ENCODE data around the gene OTC. TPM values are rescaled to one million over a fixed set of nuclear protein-coding genes. Genes with fewer than 3 reads are reported as not detected.
A peak's percentile ranks its signal among the peaks of the same experiment; 100 is the strongest.

Gene OTC
- total RNA-seq (under 1 TPM; 0.22 to 0.30 TPM), polyA plus RNA-seq (ENCODE audit: insufficient read length in 2 of 2) (under 1 TPM; 0.21 to 0.27 TPM)
- long read RNA-seq, donor 1 = 0 reads
- long read RNA-seq, donor 2 = 0 reads
- long read RNA-seq, donor 3 = 0 reads
- long read RNA-seq, donor 4 = 0 reads

DNA sequence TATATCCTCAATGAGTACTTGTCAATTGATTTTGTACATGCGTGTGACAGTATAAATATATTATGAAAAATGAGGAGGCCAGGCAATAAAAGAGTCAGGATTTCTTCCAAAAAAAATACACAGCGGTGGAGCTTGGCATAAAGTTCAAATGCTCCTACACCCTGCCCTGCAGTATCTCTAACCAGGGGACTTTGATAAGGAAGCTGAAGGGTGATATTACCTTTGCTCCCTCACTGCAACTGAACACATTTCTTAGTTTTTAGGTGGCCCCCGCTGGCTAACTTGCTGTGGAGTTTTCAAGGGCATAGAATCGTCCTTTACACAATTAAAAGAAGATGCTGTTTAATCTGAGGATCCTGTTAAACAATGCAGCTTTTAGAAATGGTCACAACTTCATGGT lies at the start of gene OTC:
Gene OTC (plus strand): TSS at position 243 of the 400 bp plus-strand sequence. CDS start 93 bp downstream, at position 336.
- H3K4me1 ChIP-seq (ENCODE audit: control insufficient read depth, insufficient read depth, low read length) = no peaks in the 10 kb centered on the region
- no peak for DNase-seq (ENCODE audit: low read depth in 4 of 6, low spot score in 6 of 6)
- no peak within 1 kb of the TSS for H3K4me3 ChIP-seq (ENCODE audit: low read depth, low read length)
- no peaks in the 10 kb centered on the region for H3K36me3 ChIP-seq (ENCODE audit: control insufficient read depth, insufficient read depth, low read length)
- H3K27ac ChIP-seq (ENCODE audit: low read depth, low read length) = no peak within 1 kb of the TSS
- H3K27me3 ChIP-seq (ENCODE audit: control insufficient read depth, insufficient read depth, low read length) = peaks cover 4% of the 10 kb centered on the region
- H3K9me3 ChIP-seq (ENCODE audit: control insufficient read depth, insufficient read depth, low read length) = no peaks in the 10 kb centered on the region
- 100% methylated on average over 1 of the region's 4 CpGs for WGBS (ENCODE audit: insufficient coverage)

DNA sequence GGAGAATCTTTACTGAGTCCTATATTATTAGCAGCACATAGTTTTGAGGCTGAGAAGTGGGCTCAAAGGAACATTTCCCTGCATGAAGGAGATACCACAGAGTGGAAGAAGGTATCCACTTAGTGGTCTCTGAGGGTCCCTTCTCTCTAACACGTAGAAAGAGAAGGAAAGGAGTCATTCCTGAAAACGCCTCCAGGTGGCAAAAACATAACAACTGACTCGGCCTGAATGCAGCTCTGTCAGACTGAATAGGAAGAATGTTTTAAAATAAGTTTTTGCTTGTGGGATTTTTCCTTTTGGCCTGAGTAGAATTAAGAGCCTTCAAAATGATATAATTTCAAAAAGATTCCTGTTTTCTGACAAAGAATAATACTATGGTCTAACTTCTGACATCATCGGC lies 48.4 kb upstream of the OTC start:
- no peaks in the 10 kb centered on the region for H3K9me3 ChIP-seq (ENCODE audit: control insufficient read depth, insufficient read depth, low read length)
- H3K4me1 ChIP-seq (ENCODE audit: control insufficient read depth, insufficient read depth, low read length) = no peaks in the 10 kb centered on the region

DNA sequence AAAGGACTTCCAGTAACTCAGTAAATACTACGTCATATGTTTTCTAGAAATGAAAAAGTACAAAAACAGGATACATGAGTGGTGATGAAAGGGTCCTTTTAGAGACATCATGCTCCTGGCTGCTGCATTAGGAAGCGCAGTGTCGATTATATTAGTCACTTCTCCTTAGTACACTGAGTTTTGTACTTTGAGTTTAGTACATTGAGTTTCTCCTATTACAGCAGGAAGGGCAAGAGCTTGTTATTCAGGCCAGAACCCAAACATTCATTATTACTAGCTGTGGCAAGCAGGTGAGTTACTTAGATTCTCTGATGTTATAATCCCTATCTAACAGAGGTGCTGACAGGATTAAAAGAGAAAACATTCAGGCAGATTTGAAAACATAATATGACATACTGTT lies 46.4 kb upstream of the OTC start:
- no peaks in the 10 kb centered on the region for H3K36me3 ChIP-seq (ENCODE audit: control insufficient read depth, insufficient read depth, low read length)
- no peaks in the 10 kb centered on the region for H3K4me1 ChIP-seq (ENCODE audit: control insufficient read depth, insufficient read depth, low read length)
- DNase-seq (ENCODE audit: low read depth in 4 of 6, low spot score in 6 of 6) = no peak
- H3K27ac ChIP-seq (ENCODE audit: low read depth, low read length) = no peak overlapping the region
- no peak overlapping the region for H3K4me3 ChIP-seq (ENCODE audit: low read depth, low read length)
- no CpG with 5 or more reads among the region's 3 CpGs for WGBS (ENCODE audit: insufficient coverage)
- H3K9me3 ChIP-seq (ENCODE audit: control insufficient read depth, insufficient read depth, low read length) = no peaks in the 10 kb centered on the region
- H3K27me3 ChIP-seq (ENCODE audit: control insufficient read depth, insufficient read depth, low read length) = no peaks in the 10 kb centered on the region

More for the DNA sequence above, 48.4 kb upstream of the OTC start:
- Histone ChIP-seq H3K27me3 (ENCODE audit: control insufficient read depth, insufficient read depth, low read length) (no peaks in the 10 kb centered on the region), H3K36me3 (ENCODE audit: control insufficient read depth, insufficient read depth, low read length) (no peaks in the 10 kb centered on the region), H3K4me3 (ENCODE audit: low read depth, low read length) (no peak overlapping the region), H3K27ac (ENCODE audit: low read depth, low read length) (no peak overlapping the region)
- peak in 2 of 6 donors; percentile 9 to 61 for DNase-seq (ENCODE audit: low read depth in 4 of 6, low spot score in 6 of 6)
- WGBS (ENCODE audit: insufficient coverage) = no CpG with 5 or more reads among the region's 4 CpGs

DNA sequence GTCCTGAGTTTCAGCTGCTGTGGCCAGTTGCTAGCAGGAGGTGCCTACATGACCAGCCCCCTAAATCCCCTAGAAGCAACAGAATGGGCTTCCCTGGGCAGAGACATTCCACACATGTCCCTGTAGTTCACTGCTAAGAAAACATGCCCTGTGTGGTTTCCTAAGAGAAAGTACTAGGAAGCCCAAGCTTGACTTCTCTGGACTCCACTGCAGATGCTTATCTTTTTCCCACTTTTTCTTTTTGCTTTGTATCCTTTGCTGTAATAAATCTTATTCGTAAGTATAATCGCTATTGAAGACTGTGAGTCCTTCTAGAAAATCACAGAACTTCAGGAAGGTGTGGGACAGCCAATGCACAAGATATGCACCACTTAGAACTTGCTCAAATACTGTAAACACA lies 40.7 kb upstream of the OTC start:
- no peak for DNase-seq (ENCODE audit: low read depth in 4 of 6, low spot score in 6 of 6)
- H3K4me1 ChIP-seq (ENCODE audit: control insufficient read depth, insufficient read depth, low read length) = no peaks in the 10 kb centered on the region
- no CpG with 5 or more reads among the region's 2 CpGs for WGBS (ENCODE audit: insufficient coverage)
- no peaks in the 10 kb centered on the region for H3K9me3 ChIP-seq (ENCODE audit: control insufficient read depth, insufficient read depth, low read length)
- H3K4me3 ChIP-seq (ENCODE audit: low read depth, low read length) = no peak overlapping the region
- peaks cover 2% of the 10 kb centered on the region for H3K27me3 ChIP-seq (ENCODE audit: control insufficient read depth, insufficient read depth, low read length)
- H3K27ac ChIP-seq (ENCODE audit: low read depth, low read length) = no peak overlapping the region
- H3K36me3 ChIP-seq (ENCODE audit: control insufficient read depth, insufficient read depth, low read length) = no peaks in the 10 kb centered on the region

DNA sequence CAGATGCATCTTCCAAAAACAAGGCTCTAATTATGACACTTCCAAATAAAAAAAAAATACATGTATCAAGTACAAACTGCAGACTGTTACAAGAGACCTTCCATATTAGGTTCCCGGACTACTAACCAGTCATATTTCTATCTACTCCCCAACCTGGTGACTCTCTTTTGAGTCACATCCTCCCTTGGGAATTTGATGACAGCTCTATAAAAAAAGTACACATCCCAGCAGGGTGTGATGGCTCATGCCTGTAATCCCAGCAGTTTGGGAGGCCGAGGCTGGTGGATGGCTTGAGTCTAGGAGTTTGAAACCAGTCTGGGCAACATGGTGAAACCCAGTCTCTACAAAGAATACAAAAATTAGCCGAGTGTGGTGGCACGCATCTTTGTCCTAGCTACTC lies 40.0 kb upstream of the OTC start:
- no peak for DNase-seq (ENCODE audit: low read depth in 4 of 6, low spot score in 6 of 6)
- 47% methylated on average over 2 of the region's 4 CpGs for WGBS (ENCODE audit: insufficient coverage)

DNA sequence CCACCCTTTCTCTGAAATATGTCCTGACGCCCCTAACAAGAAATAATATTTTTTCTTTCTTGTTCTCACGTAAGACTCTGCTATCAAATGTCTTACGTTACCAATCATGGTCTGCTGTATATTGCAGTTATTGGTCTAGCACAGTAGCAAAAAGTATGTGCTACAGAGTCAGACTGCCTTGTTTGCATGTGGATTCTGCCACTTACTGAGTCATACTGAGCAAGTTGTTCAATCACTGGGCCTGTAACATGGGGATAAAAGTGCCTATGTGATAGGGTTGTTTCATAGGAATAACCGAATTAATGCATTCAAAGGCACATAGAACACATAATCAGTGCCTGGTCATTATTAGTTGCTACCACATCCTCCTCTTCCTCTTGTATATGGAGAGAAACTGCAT lies 39.2 kb upstream of the OTC start:
- Histone ChIP-seq H3K4me1 (ENCODE audit: control insufficient read depth, insufficient read depth, low read length) (no peaks in the 10 kb centered on the region), H3K27me3 (ENCODE audit: control insufficient read depth, insufficient read depth, low read length) (peaks cover 2% of the 10 kb centered on the region), H3K9me3 (ENCODE audit: control insufficient read depth, insufficient read depth, low read length) (no peaks in the 10 kb centered on the region), H3K4me3 (ENCODE audit: low read depth, low read length) (no peak overlapping the region), H3K36me3 (ENCODE audit: control insufficient read depth, insufficient read depth, low read length) (no peaks in the 10 kb centered on the region), H3K27ac (ENCODE audit: low read depth, low read length) (no peak overlapping the region)
- WGBS (ENCODE audit: insufficient coverage) = 75% methylated on average over 1 of the region's 4 CpGs
- DNase-seq (ENCODE audit: low read depth in 4 of 6, low spot score in 6 of 6) = no peak

More for the DNA sequence above, 40.0 kb upstream of the OTC start:
- no peaks in the 10 kb centered on the region for H3K9me3 ChIP-seq (ENCODE audit: control insufficient read depth, insufficient read depth, low read length)
- no peaks in the 10 kb centered on the region for H3K4me1 ChIP-seq (ENCODE audit: control insufficient read depth, insufficient read depth, low read length)
- H3K27me3 ChIP-seq (ENCODE audit: control insufficient read depth, insufficient read depth, low read length) = peaks cover 2% of the 10 kb centered on the region
- H3K36me3 ChIP-seq (ENCODE audit: control insufficient read depth, insufficient read depth, low read length) = no peaks in the 10 kb centered on the region
- H3K27ac ChIP-seq (ENCODE audit: low read depth, low read length) = no peak overlapping the region
- no peak overlapping the region for H3K4me3 ChIP-seq (ENCODE audit: low read depth, low read length)

DNA sequence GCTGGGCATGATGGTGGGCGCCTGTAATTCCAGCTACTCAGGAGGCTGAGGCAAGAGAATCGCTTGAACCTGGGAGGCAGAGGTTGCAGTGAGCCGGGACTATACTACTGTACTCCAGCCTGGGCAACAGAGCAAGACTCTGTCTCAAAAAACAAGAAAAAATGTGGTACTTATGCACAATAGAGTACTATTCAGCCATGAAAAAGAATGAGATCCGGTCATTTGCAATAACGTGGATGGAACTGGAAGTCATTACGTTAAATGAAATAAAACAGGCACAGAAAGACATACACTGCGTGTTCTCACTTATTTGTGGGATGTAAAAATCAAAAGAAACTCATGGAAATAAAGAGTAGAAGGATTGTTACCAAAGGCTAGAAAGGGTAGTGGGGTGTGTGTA lies 37.2 kb upstream of the OTC start:
- Histone ChIP-seq H3K9me3 (ENCODE audit: control insufficient read depth, insufficient read depth, low read length) (no peaks in the 10 kb centered on the region), H3K4me1 (ENCODE audit: control insufficient read depth, insufficient read depth, low read length) (no peaks in the 10 kb centered on the region), H3K4me3 (ENCODE audit: low read depth, low read length) (no peak overlapping the region), H3K27me3 (ENCODE audit: control insufficient read depth, insufficient read depth, low read length) (peaks cover 2% of the 10 kb centered on the region), H3K27ac (ENCODE audit: low read depth, low read length) (no peak overlapping the region), H3K36me3 (ENCODE audit: control insufficient read depth, insufficient read depth, low read length) (no peaks in the 10 kb centered on the region)
- no peak for DNase-seq (ENCODE audit: low read depth in 4 of 6, low spot score in 6 of 6)
- WGBS (ENCODE audit: insufficient coverage) = 91% methylated on average over 6 of the region's 7 CpGs

DNA sequence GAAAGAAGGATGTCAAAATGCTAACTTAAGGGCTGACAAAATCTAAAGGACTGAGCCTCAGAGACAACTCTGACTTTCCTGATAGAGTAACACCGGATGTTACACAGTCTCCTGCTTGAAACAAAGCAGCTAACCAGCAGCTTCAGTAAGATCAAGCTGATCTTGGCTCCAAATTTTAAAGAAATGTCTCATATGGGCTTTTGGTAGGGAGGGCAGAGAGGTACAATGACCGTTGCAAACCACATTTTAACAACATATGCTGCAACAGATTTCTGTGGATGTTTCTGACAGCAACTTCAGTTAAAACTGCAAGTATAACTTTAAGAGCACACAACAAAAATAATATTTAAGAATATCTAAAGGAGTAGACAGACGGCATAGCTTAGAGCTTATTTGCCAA lies 34.2 kb upstream of the OTC start:
- 80% methylated on average over 1 of the region's 3 CpGs for WGBS (ENCODE audit: insufficient coverage)
- no peak overlapping the region for H3K27ac ChIP-seq (ENCODE audit: low read depth, low read length)
- H3K9me3 ChIP-seq (ENCODE audit: control insufficient read depth, insufficient read depth, low read length) = no peaks in the 10 kb centered on the region
- no peaks in the 10 kb centered on the region for H3K36me3 ChIP-seq (ENCODE audit: control insufficient read depth, insufficient read depth, low read length)
- no peak overlapping the region for H3K4me3 ChIP-seq (ENCODE audit: low read depth, low read length)
- H3K4me1 ChIP-seq (ENCODE audit: control insufficient read depth, insufficient read depth, low read length) = no peaks in the 10 kb centered on the region
- H3K27me3 ChIP-seq (ENCODE audit: control insufficient read depth, insufficient read depth, low read length) = peaks cover 2% of the 10 kb centered on the region
- no peak for DNase-seq (ENCODE audit: low read depth in 4 of 6, low spot score in 6 of 6)

DNA sequence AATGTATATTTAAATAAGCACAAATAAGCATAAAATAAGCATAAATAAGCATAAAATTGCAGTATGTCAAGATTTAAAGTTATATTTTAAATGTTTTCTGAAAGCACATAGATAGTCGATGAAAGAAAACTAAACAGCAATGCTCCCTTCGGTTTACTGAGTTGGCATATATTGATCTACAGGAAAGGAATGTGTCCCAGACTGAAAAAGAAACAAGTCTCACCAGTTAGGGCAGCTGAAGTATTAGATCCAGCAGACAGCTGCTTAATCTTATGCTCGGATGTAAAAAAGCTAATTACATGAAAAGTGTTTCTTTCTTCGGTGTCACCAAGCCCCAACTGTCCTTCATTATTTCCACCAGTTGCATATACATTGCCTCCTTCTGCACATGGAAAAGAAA lies 33.8 kb upstream of the OTC start:
- H3K36me3 ChIP-seq (ENCODE audit: control insufficient read depth, insufficient read depth, low read length) = no peaks in the 10 kb centered on the region
- no peak for DNase-seq (ENCODE audit: low read depth in 4 of 6, low spot score in 6 of 6)
- peaks cover 2% of the 10 kb centered on the region for H3K27me3 ChIP-seq (ENCODE audit: control insufficient read depth, insufficient read depth, low read length)
- no peak overlapping the region for H3K4me3 ChIP-seq (ENCODE audit: low read depth, low read length)
- 80% methylated on average over 2 of the region's 4 CpGs for WGBS (ENCODE audit: insufficient coverage)
- H3K4me1 ChIP-seq (ENCODE audit: control insufficient read depth, insufficient read depth, low read length) = no peaks in the 10 kb centered on the region
- H3K27ac ChIP-seq (ENCODE audit: low read depth, low read length) = no peak overlapping the region
- H3K9me3 ChIP-seq (ENCODE audit: control insufficient read depth, insufficient read depth, low read length) = no peaks in the 10 kb centered on the region

DNA sequence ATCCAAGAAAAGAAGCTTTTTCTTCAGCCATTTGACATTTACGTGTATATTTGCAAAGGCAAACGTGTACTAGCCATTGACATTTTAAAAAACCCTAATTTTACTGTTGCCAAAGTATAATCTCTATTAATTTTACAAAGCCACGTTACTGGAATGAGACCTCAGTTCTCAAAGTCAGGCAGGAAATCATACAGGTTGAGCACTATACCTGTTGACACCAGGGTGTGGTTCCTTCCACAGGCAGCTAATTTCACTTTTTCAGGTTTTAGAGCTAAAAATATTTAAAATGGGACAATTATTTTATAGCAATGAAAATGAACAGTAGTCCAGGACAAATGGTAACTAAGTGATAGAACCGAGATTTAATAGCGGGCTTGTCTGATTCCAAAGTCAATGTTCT lies 31.6 kb upstream of the OTC start:
- WGBS (ENCODE audit: insufficient coverage) = 54% methylated on average over 4 of the region's 5 CpGs
- Histone ChIP-seq H3K27me3 (ENCODE audit: control insufficient read depth, insufficient read depth, low read length) (peaks cover 2% of the 10 kb centered on the region), H3K9me3 (ENCODE audit: control insufficient read depth, insufficient read depth, low read length) (no peaks in the 10 kb centered on the region), H3K36me3 (ENCODE audit: control insufficient read depth, insufficient read depth, low read length) (no peaks in the 10 kb centered on the region), H3K27ac (ENCODE audit: low read depth, low read length) (no peak overlapping the region), H3K4me3 (ENCODE audit: low read depth, low read length) (no peak overlapping the region), H3K4me1 (ENCODE audit: control insufficient read depth, insufficient read depth, low read length) (no peaks in the 10 kb centered on the region)
- no peak for DNase-seq (ENCODE audit: low read depth in 4 of 6, low spot score in 6 of 6)

All from spinal cord (tissue), 10 donors.